ENCODE data around the gene FARP2. TPM values are rescaled to one million over a fixed set of nuclear protein-coding genes. Genes with fewer than 3 reads are reported as not detected.

FARP2 gene
- total RNA-seq, 1 donor from 2014 or later, result 57.1 TPM

DNA sequence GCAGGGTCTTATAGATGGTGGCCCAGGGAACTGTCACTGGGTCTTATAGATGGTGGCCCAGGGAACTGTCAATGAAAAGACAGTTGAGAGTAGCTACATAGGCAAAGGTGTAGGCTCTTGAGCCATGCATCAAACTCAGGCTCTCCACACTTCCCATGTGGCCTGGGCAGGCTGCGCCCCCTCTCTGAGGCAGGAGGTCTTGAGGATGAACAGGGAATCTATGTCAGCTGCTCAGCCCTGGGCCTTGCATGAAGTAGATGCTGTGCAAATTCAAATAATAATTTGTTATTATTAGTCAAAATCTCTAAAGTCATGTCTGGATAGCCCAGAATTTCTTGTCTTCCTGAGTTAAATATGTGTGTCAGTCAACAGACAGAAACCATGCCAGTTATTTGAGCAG lies 125.6 kb downstream of the FARP2 start:
- H3K9me3 Mint-ChIP-seq (ENCODE audit: low read depth), result no peaks in the 10 kb centered on the region
- no peak for DNase-seq (ENCODE audit: low spot score)

DNA sequence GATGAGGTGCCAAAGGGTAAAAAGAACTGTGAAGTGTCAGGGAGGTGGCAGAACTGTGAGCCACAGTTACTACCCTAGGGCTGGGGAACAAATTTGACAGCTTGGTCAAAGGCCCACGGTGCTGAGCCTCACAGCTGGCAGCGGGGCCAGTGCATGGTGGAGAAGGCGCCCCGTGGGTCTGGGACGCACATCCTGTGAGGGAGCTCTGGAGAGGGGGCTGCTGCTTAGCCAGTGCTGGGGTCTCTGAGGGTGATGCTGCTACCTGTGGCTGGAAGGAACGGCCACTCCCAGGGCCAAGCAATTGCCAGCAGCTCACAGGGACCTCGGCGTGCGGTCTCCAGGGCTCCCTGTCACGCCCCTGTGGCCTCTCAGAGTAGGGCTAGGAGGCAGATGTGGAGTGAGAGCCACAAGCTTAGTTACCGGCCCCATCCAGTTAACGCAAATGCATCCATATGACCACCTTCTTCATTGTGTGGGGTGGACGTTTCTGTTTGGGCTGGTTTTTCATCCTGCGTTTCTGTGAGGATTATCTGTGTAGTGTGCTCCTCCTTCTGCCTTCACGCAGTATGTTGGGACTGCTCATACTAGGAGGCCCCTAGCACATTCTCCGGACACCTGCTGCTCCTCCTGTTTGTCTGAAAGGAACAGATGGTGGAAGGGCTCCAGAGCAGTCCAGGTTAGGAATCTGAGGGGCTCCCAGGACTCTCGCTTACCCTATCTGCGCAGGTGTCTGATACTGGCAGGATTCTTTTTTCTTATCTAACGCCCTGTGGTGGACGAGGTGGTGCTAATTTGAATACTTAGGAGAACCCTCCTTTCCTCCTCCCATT lies 126.3 kb downstream of the FARP2 start:
- no peak overlapping the region for H3K27ac Mint-ChIP-seq (ENCODE audit: unreplicated experiment)
- peaks cover 21% of the 10 kb centered on the region for H3K36me3 Mint-ChIP-seq (ENCODE audit: low read depth)
- DNase-seq (ENCODE audit: low spot score), result no peak
- H3K4me3 Mint-ChIP-seq (ENCODE audit: unreplicated experiment), result no peak overlapping the region
- no peak for TF ChIP-seq CTCF (IDR thresholded peaks at IDR 0.05)
- no peaks in the 10 kb centered on the region for H3K9me3 Mint-ChIP-seq (ENCODE audit: low read depth)
- no peaks in the 10 kb centered on the region for H3K27me3 Mint-ChIP-seq (ENCODE audit: low read depth)
- H3K4me1 Mint-ChIP-seq (ENCODE audit: low read depth), result no peaks in the 10 kb centered on the region

More for the DNA sequence above, 125.6 kb downstream of the FARP2 start:
- Mint-ChIP-seq H3K27me3 (ENCODE audit: low read depth) (no peaks in the 10 kb centered on the region), H3K4me3 (ENCODE audit: unreplicated experiment) (no peak overlapping the region), H3K36me3 (ENCODE audit: low read depth) (peaks cover 18% of the 10 kb centered on the region), H3K27ac (ENCODE audit: unreplicated experiment) (no peak overlapping the region), H3K4me1 (ENCODE audit: low read depth) (no peaks in the 10 kb centered on the region)
- TF ChIP-seq CTCF (IDR thresholded peaks at IDR 0.05), result no peak

GRCh38 chr2:241483305-241483704 lies 127.2 kb downstream of the FARP2 start:
- H3K27me3 Mint-ChIP-seq (ENCODE audit: low read depth), result no peaks in the 10 kb centered on the region

DNA sequence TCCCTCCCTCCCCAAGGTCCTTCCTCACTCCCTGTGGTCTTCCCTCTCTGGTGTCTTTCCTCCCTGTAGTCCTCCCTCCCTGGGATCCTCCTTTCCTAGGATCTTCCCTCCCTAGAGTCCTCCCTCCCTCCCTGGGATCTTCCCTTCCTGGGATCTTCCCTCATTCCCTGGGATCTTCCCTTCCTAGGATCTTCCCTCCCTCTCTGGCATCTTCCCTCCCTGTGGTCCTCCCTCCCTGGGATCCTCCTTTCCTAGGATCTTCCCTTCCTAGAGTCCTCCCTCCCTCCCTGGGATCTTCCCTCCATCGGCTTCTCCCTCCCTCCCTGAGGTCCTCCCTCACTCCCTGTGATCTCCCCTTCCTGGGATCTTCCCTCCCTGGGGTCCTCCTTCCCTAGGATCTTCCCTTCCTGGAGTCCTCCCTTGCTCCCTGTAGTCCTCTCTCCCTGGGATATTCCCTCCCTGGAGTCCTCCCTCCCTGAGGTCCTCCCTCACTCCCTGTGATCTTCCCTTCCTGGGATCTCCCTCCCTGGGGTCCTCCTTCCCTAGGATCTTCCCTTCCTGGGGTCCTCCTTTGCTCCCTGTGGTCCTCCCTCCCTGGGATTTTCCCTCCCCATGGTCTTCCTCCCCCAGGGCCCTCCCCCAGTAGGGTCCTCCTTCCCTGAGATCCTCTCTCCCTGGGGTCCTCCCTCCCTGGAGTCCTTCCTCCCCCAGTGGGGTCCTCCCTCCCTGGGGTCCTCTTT lies 129.3 kb downstream of the FARP2 start:
- Mint-ChIP-seq H3K27me3 (ENCODE audit: low read depth) (no peaks in the 10 kb centered on the region), H3K36me3 (ENCODE audit: low read depth) (peaks cover 16% of the 10 kb centered on the region), H3K4me1 (ENCODE audit: low read depth) (peaks cover 3% of the 10 kb centered on the region), H3K9me3 (ENCODE audit: low read depth) (no peaks in the 10 kb centered on the region), H3K4me3 (ENCODE audit: unreplicated experiment) (no peak overlapping the region), H3K27ac (ENCODE audit: unreplicated experiment) (no peak overlapping the region)
- TF ChIP-seq CTCF (IDR thresholded peaks at IDR 0.05), result no peak
- DNase-seq (ENCODE audit: low spot score), result no peak

More at GRCh38 chr2:241483305-241483704, 127.2 kb downstream of the FARP2 start:
- no peaks in the 10 kb centered on the region for H3K9me3 Mint-ChIP-seq (ENCODE audit: low read depth)
- no peak for TF ChIP-seq CTCF (IDR thresholded peaks at IDR 0.05)
- H3K4me3 Mint-ChIP-seq (ENCODE audit: unreplicated experiment), result no peak overlapping the region
- H3K27ac Mint-ChIP-seq (ENCODE audit: unreplicated experiment), result no peak overlapping the region
- DNase-seq (ENCODE audit: low spot score), result no peak
- peaks cover 19% of the 10 kb centered on the region for H3K36me3 Mint-ChIP-seq (ENCODE audit: low read depth)
- H3K4me1 Mint-ChIP-seq (ENCODE audit: low read depth), result no peaks in the 10 kb centered on the region

- peaks cover 3% of the 10 kb centered on the region for H3K4me1 Mint-ChIP-seq (ENCODE audit: low read depth)
- no peak overlapping the region for H3K4me3 Mint-ChIP-seq (ENCODE audit: unreplicated experiment)
- no peak for DNase-seq (ENCODE audit: low spot score)
- H3K36me3 Mint-ChIP-seq (ENCODE audit: low read depth), result peaks cover 22% of the 10 kb centered on the region
- H3K27ac Mint-ChIP-seq (ENCODE audit: unreplicated experiment), result no peak overlapping the region
- H3K9me3 Mint-ChIP-seq (ENCODE audit: low read depth), result no peaks in the 10 kb centered on the region
- H3K27me3 Mint-ChIP-seq (ENCODE audit: low read depth), result no peaks in the 10 kb centered on the region
- no peak for TF ChIP-seq CTCF (IDR thresholded peaks at IDR 0.05)
These were observed 133.0 kb downstream of the FARP2 start for GRCh38 chr2:241489088-241489487.

Data from chondrocyte (in vitro differentiated cells).